GM21717 (cell line): ENCODE data around the gene ZC2HC1C.

Experiments used
- ATAC-seq: cut with Tn5 transposase; IDR thresholded peaks from one replicate; pipeline ENCODE4 v1.9.1; 2021; ENCODE audit warnings: mild to moderate bottlenecking, moderate library complexity; ENCODE audit not compliant: unreplicated experiment

Gene ZC2HC1C

DNA sequence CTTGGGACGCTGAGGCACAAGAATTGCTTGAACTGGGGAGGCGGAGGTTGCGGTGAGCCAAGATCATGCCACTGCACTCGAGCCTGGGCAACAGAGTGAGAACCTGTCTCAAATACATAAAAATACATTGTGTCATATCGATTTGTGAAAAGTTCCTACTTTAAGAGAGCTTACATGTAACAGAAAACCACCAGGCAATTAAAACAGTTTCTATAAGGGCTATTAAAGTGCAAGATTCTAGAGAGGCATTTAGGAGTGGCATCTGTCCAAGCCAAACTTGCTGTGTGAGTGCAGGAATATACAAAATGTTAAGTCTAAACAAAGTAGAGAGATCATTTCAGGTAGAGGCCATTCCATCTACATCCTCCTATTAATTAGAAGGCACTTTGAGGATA lies 59.2 kb downstream of the ZC2HC1C start:
- ATAC-seq, result no peak
